HG03060 (cell line): ENCODE measurements around the gene SLC12A1.

Experiments used
- ATAC-seq: cut with Tn5 transposase; IDR thresholded peaks from one replicate; pipeline ENCODE4 v1.9.1; 2021; ENCODE audit warnings: low read depth, moderate number of reproducible peaks; ENCODE audit not compliant: unreplicated experiment

The SLC12A1 gene

GRCh38 chr15:48205981-48206380 lies at the start of gene SLC12A1:
Gene SLC12A1 (plus strand): TSS chr15:48206302. CDS start chr15:48207720, 1,418 bp downstream.
- ATAC-seq: no peak

- ATAC-seq: no peak
Observed at GRCh38 chr15:48168616-48169015, 37.5 kb upstream of the SLC12A1 start.

GRCh38 chr15:48170981-48171380 lies 35.1 kb upstream of the SLC12A1 start:
- ATAC-seq: no peak

DNA sequence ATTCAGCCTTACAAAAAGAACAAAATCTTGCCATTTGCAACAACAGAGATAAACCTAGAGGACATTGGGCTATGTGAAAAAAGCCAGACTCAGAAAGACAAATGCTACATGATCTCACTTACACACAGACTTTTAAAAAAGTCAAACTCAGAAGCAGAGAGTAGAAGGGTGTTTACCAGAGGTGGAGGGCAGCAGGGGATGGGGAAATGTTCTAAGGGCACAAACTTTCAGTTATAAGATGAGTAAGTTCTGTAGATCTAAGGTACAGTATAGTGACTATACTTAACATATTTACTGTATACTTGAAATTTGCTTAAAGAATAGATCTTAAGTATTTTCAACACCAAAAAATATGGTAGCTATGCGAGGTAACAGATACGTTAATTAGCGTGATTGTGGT lies 31.0 kb upstream of the SLC12A1 start:
- ATAC-seq: no peak

GRCh38 chr15:48176112-48176511 lies 30.0 kb upstream of the SLC12A1 start:
- no peak for ATAC-seq

DNA sequence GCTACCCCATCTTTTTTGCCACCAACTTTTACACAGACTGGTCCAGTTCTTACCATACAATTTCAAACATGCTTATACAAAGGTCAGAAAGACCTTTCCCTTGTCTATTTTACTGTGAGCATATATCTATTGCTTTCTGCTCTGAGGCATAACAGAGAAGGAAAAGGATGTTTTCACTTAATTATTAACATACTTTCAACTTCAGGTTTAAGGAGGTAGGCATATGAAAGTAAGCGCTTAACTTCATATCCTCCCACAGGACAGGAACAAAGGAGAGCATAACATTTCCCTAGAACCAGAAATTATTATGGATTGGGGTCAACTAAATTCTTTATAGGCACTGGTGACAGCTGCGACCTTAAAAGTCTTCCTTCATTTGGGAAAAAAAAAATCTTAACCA lies 29.1 kb upstream of the SLC12A1 start:
- ATAC-seq: no peak

- peak; percentile 52 for ATAC-seq
Observed at GRCh38 chr15:48177383-48177765, 28.7 kb upstream of the SLC12A1 start.

GRCh38 chr15:48177766-48178647 lies 28.1 kb upstream of the SLC12A1 start, which contains the start of gene MYEF2:
Gene MYEF2 (minus strand): TSS chr15:48178295. CDS start chr15:48178237, 58 bp downstream.
- ATAC-seq: peak; percentile 34

DNA sequence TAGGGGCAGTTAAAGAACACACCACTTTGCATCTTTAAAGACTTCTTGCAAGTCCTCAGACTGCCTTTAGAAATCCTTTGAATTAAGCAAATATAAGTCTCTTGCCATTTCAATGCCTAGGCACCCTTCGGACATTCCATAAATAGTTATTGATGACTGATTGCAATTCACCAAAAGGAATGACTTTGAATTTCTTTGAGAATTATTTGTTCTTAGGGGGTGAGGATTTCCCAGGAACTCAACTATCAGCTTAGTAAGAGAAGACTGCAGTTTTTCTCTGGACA lies 27.5 kb upstream of the SLC12A1 start:
- ATAC-seq: no peak

GRCh38 chr15:48182749-48183148 lies 23.4 kb upstream of the SLC12A1 start:
- no peak for ATAC-seq

DNA sequence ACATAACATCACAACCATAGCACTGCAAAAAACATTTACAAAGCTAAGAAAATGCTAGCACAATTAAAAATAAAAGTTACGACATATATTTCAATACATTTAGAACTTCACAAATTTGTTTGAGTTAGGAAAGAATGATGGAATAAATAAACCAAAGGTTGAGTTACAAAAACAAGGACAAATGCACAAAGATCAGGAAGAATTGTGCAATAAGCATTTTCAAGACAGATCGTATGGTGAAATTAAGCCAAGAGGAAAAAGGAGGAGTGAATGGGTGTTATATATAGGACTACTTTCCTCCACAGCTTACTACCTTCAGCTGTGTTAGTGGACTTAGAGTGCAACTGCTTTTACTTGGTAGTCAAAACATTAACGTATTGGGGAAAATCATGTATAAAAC lies 20.6 kb upstream of the SLC12A1 start:
- no peak for ATAC-seq

- ATAC-seq: no peak
Observed at GRCh38 chr15:48186271-48186670, 19.8 kb upstream of the SLC12A1 start.

DNA sequence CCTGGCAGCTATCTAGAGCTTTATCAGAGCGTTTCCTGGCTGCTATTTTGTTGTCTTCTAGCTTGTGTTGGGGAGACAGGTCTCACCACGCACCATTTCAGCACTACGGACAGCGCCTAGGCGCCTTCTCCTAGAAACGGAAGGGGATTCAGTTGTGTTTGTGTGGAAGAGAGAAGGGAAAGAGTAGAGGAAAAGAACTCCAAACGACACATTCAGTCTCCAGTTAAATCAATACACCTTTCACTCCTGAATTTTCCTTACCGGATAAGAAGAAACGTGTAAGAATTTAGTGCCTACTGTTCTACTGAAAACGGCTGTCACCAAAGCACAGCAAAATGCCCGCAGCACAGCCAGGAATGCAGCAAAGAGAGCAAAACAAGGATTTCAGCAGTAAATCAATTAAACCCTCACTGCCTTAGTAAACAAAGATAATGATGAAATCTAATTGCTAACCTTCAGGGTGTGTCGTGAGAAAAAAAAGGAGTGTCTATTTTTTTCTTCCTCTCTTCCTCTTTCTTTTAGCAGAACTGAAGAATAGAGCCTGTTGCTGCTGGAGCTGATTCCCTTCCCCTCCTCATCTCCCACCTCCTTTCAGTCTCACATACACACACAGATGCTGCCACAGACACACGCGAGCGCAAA lies 15.0 kb upstream of the SLC12A1 start:
- ATAC-seq: no peak

GRCh38 chr15:48191574-48192225 lies 14.4 kb upstream of the SLC12A1 start, which contains the start of gene CTXN2:
Gene CTXN2 (plus strand): TSS chr15:48191665. CDS start chr15:48201301, 9,636 bp downstream.
- no peak for ATAC-seq

GRCh38 chr15:48202068-48202467 lies 4.0 kb upstream of the SLC12A1 start:
- no peak for ATAC-seq

DNA sequence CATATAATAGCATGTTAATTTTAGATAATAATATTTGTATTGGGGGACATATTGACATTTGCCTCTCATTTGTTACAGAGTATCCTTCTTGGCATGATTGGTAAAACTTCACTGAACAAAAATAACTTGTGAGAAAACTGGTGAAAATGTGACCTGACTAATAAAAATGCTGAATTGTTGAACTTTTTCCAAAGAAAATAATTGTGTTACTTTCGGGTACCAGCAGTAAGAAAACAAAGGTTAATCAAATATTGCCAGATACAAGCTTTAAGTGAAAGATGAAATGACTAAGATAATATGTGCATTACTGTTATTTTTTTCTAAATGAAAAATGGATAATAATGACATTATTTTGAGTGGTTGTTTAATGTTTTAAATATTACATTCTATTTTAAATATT lies 15.2 kb downstream of the SLC12A1 start:
- ATAC-seq: no peak

- no peak for ATAC-seq
Observed at GRCh38 chr15:48221885-48222284, 15.8 kb downstream of the SLC12A1 start.

- no peak for ATAC-seq
Observed at GRCh38 chr15:48222627-48223026, 16.5 kb downstream of the SLC12A1 start.

- no peak for ATAC-seq
Observed at GRCh38 chr15:48225771-48226170, 19.7 kb downstream of the SLC12A1 start.

GRCh38 chr15:48230498-48230897 lies 24.4 kb downstream of the SLC12A1 start:
- no peak for ATAC-seq

DNA sequence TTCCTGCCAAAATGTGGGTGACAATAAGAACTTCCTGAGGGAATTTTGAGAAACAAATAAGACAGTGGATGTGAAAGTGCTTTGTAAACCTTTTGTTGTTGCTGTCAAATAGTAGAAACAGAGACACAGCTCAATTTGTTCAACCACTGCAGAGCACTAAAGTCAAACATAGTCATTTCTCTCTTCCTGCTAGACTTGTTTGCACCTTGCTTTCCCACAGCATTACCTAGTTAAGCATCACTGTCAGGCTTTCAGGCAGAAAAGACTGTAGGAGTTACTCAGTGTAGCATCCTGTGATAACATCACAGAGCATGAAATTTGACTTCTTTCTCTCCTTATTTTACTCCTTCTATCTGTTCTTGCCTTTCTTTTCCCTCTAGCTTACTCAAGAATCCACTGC lies 27.1 kb downstream of the SLC12A1 start:
- no peak for ATAC-seq
